Activated naive CD8-positive, alpha-beta T cell treated with anti-CD3 and anti-CD28 coated beads, Interleukin-2, amount 50 U/mL, for 24 hours (primary cell): ENCODE data around the gene GRAMD2A.

Experiments used
- ATAC-seq: fragments of 150-1000 bp; cut with Tn5 transposase; one replicate; pipeline ENCODE4 v1.10.0; 2021
- DNase-seq: peaks from one replicate; pipeline ENCODE4 v3.0.0; 2021
- H3K27ac Mint-ChIP-seq: one replicate; pipeline ENCODE4 v1.8.0; 2021; ENCODE audit warnings: mild to moderate bottlenecking, mixed read lengths
- H3K27me3 Mint-ChIP-seq: one replicate; pipeline ENCODE4 v1.8.0; 2021; ENCODE audit warnings: mixed read lengths
- H3K36me3 Mint-ChIP-seq: one replicate; pipeline ENCODE4 v1.8.0; 2021; ENCODE audit warnings: low read depth, mixed read lengths
- H3K4me1 Mint-ChIP-seq: one replicate; pipeline ENCODE4 v1.8.0; 2021; ENCODE audit warnings: mixed read lengths
- H3K4me3 Mint-ChIP-seq: one replicate; pipeline ENCODE4 v1.8.0; 2021; ENCODE audit warnings: mild to moderate bottlenecking, moderate library complexity, mixed read lengths
- H3K9me3 Mint-ChIP-seq: one replicate; pipeline ENCODE4 v1.8.0; 2021; ENCODE audit warnings: mixed read lengths

GRAMD2A gene

GRCh38 chr15:72131922-72132321 lies 65.7 kb downstream of the GRAMD2A start:
- no peaks in the 10 kb centered on the region for H3K4me1 Mint-ChIP-seq

DNA sequence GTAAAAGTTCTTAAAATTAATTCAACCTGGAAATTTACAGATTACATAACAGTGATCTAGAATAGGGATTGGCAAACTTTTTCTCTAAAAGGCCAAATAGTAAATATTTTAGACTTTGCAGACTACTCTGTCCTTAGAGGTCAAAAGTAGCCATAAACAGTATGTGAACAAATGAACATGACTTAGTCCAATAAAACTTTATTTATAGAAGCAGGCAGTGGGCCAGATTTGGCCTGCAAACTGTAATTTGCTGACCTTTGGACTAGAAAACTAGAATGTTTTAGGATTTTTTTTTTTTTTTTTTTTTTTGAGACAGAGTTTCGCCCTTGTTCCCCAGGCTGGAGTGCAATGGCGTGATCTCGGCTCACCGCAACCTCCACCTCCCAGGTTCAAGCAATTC lies 67.3 kb downstream of the GRAMD2A start:
- DNase-seq = no peak
- no peak overlapping the region for H3K4me3 Mint-ChIP-seq
- H3K27me3 Mint-ChIP-seq = no peaks in the 10 kb centered on the region
- no peak overlapping the region for H3K27ac Mint-ChIP-seq
- no peak for ATAC-seq
- H3K9me3 Mint-ChIP-seq = no peaks in the 10 kb centered on the region
- H3K36me3 Mint-ChIP-seq = no peaks in the 10 kb centered on the region
- no peaks in the 10 kb centered on the region for H3K4me1 Mint-ChIP-seq

More at GRCh38 chr15:72131922-72132321, 65.7 kb downstream of the GRAMD2A start:
- no peaks in the 10 kb centered on the region for H3K27me3 Mint-ChIP-seq
- H3K9me3 Mint-ChIP-seq = no peaks in the 10 kb centered on the region
- ATAC-seq = no peak
- no peaks in the 10 kb centered on the region for H3K36me3 Mint-ChIP-seq
- no peak overlapping the region for H3K27ac Mint-ChIP-seq
- DNase-seq = no peak
- no peak overlapping the region for H3K4me3 Mint-ChIP-seq

DNA sequence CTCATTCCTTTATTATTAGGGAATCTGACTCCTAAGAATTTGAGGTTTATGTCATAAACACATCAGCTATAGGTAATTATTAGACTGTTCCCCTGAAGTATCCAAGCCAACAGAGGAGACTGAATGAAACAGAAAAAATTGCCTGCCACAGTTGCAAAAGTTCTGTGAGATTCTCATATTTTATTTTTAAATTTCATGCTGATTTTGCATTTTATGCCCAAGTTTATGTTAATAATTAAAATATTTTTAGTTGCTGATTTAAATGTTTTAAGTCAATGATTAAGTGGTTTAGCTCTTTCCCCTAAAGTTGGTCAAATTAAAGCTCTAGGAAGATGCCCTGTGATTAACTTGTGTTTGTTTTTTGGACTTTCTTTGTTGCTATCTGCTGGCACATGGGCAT lies 69.2 kb downstream of the GRAMD2A start:
- ATAC-seq = no peak
- Mint-ChIP-seq H3K27me3 (no peaks in the 10 kb centered on the region), H3K27ac (no peak overlapping the region), H3K4me3 (no peak overlapping the region), H3K36me3 (no peaks in the 10 kb centered on the region), H3K4me1 (no peaks in the 10 kb centered on the region), H3K9me3 (no peaks in the 10 kb centered on the region)
- no peak for DNase-seq

- H3K9me3 Mint-ChIP-seq = no peaks in the 10 kb centered on the region
- no peaks in the 10 kb centered on the region for H3K36me3 Mint-ChIP-seq
- H3K4me3 Mint-ChIP-seq = no peak overlapping the region
- H3K4me1 Mint-ChIP-seq = no peaks in the 10 kb centered on the region
- no peak for DNase-seq
- H3K27ac Mint-ChIP-seq = no peak overlapping the region
- H3K27me3 Mint-ChIP-seq = no peaks in the 10 kb centered on the region
- no peak for ATAC-seq
Measured at GRCh38 chr15:72127724-72128322, 69.8 kb downstream of the GRAMD2A start.

- ATAC-seq (no peak), DNase-seq (no peak)
- Mint-ChIP-seq H3K36me3 (no peaks in the 10 kb centered on the region), H3K9me3 (no peaks in the 10 kb centered on the region), H3K27ac (no peak overlapping the region), H3K4me1 (peaks cover 3% of the 10 kb centered on the region), H3K4me3 (no peak overlapping the region), H3K27me3 (no peaks in the 10 kb centered on the region)
Measured at GRCh38 chr15:72124218-72124617, 73.4 kb downstream of the GRAMD2A start.

DNA sequence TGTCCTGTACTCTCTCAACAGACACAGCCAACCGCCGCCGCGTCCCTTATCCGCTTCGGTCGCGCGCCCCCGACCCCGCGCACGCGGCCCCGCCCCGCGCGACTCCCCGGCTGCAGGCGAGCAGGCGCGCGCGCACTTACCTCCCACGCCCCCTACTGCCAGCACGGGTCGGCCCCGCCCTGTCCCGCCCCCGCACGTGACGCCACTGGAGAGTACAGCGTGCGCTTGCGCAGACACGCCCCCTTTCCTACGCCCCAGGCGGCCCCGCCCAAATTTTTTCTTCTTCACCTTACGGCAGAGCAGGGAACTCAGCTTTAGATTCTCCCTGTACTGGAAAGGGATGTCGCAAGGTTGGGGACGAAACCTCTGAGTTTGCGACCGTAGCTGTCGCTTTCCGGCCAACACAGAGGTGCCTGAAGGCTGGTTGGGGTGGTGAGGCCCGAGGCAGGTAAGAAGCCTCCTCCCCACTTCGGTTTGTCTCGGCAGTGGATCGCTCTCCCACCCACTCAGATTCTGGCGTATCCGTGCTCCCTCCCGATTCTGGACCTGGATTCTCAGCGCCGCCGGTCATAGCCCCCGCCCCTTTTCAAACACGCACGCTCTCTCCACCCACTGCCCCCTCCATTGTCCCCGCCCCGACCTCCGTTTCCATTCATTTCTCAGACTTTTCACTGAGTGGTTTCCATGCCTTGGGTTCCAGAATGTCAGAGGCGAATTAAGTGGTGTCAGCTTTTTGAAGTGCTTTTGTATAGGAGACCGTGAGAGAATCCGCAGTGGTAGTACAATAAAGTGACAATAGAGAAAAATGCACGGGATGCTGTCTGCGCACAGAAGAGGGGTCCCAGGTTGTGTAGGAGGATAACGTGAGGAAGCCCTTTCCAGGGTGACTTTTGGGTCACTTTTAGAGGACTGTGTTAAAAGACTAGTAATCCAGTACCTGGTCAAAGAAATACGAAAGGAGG lies 79.3 kb downstream of the GRAMD2A start, which contains the start of the genes MYO9A and SENP8:
Gene MYO9A, minus strand, starts transcription at position 134 of the 962 bp plus-strand sequence. CDS start 71,587 bp downstream, outside the sequence.
Gene SENP8, plus strand, starts transcription at position 387 of the 962 bp plus-strand sequence. CDS start 21,221 bp downstream, outside the sequence.
- Mint-ChIP-seq H3K9me3 (no peaks in the 10 kb centered on the region), H3K36me3 (no peaks in the 10 kb centered on the region), H3K27ac (peak within 1 kb of the TSS; percentile 97), H3K4me3 (peak within 1 kb of the TSS; percentile 90), H3K27me3 (no peaks in the 10 kb centered on the region), H3K4me1 (peaks cover 28% of the 10 kb centered on the region)
- ATAC-seq (peak; percentile 78), DNase-seq (peak; percentile 99)

DNA sequence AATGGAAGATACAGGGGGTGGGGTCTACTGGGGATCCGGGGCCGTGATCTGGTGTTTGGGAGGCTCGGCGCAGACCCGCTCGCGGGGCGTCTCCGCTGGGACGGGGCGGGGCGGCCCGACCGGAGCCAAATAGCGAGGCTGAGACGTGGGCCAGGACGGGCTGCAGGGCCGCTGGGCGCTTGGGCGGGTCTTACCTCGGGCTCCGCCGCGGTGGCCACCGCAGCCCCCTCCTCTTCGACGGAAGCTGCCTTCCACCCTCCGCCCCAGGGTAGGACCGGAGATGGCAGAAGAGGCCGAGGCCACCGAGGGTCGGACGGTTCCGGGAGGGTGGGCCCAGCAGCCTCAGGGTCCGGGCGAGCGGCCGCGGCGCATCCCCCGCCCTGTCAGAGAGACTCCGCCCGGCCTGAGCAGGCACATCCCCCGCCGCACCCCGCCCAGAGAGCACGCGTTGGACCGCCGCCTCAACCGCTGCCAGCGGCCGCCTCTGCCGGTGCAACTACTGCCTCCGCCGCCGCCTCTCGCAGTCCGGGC lies 80.0 kb downstream of the GRAMD2A start:
- no peaks in the 10 kb centered on the region for H3K9me3 Mint-ChIP-seq
- peak overlapping the region; percentile 97 for H3K27ac Mint-ChIP-seq
- peak; percentile 73 for DNase-seq
- ATAC-seq = peak; percentile 78
- peak overlapping the region; percentile 90 for H3K4me3 Mint-ChIP-seq
- H3K4me1 Mint-ChIP-seq = peaks cover 28% of the 10 kb centered on the region
- H3K36me3 Mint-ChIP-seq = no peaks in the 10 kb centered on the region
- H3K27me3 Mint-ChIP-seq = no peaks in the 10 kb centered on the region

GRCh38 chr15:72116731-72117485 lies 80.7 kb downstream of the GRAMD2A start:
- Mint-ChIP-seq H3K4me1 (peaks cover 28% of the 10 kb centered on the region), H3K36me3 (no peaks in the 10 kb centered on the region), H3K27ac (peak overlapping the region; percentile 34), H3K27me3 (no peaks in the 10 kb centered on the region), H3K4me3 (peak overlapping the region; percentile 90), H3K9me3 (no peaks in the 10 kb centered on the region)
- DNase-seq (no peak), ATAC-seq (peak; percentile 1)

DNA sequence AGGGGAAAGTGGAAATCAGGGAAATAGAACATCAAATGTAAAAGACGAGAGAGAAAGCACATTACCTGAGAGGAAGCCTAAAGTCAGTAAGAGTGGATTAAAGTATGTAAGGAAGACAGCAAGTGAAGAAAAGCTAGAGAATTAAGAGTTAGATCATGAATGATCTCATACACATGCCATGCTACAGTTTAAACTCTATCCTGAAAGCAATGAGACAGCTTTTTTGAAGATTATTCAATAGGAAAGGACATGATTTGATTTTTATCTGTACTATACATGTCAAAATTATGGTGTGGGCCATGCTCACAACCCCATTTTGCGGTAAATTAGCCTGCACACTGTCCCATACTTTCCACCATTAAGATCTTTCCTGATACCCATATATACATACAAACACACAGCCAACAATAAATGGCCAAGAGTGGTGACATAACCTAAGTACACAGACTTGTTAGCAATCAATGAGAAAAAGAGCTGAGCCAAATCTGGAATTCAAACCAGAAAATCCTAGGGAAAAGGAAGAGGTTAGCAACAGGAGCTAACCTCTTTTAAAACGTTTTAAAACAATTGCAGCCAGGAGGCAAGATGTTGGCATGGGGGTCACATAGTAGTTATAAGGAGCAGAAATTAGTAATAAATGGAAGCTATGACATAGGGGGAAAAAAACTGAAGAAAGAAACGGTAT lies 84.1 kb downstream of the GRAMD2A start:
- Mint-ChIP-seq H3K36me3 (no peaks in the 10 kb centered on the region), H3K27ac (no peak overlapping the region), H3K4me1 (peaks cover 18% of the 10 kb centered on the region), H3K27me3 (no peaks in the 10 kb centered on the region), H3K9me3 (no peaks in the 10 kb centered on the region), H3K4me3 (no peak overlapping the region)
- ATAC-seq = no peak
- no peak for DNase-seq

DNA sequence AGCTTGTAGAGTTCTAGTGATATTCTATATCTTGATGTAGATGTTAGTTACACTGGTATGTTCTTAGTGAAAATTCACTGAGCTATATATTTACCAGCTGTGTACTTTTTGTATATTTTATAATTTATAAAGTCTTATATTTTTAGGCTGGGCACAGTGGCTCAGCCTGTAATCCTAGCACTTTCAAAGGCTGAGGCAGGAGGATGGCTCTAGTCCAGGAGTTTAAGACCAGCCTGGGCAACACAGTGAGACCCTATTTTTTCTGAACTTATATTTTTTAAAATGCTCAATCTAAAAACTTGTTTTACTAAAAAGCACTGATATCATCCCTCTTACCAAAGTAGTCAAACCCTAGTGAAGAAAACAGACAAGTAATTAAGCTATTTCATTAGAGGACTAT lies 84.8 kb downstream of the GRAMD2A start:
- H3K4me1 Mint-ChIP-seq = peaks cover 18% of the 10 kb centered on the region
- no peak overlapping the region for H3K27ac Mint-ChIP-seq
- no peak overlapping the region for H3K4me3 Mint-ChIP-seq
- no peaks in the 10 kb centered on the region for H3K27me3 Mint-ChIP-seq
- no peaks in the 10 kb centered on the region for H3K9me3 Mint-ChIP-seq
- H3K36me3 Mint-ChIP-seq = no peaks in the 10 kb centered on the region
- no peak for ATAC-seq
- DNase-seq = no peak

DNA sequence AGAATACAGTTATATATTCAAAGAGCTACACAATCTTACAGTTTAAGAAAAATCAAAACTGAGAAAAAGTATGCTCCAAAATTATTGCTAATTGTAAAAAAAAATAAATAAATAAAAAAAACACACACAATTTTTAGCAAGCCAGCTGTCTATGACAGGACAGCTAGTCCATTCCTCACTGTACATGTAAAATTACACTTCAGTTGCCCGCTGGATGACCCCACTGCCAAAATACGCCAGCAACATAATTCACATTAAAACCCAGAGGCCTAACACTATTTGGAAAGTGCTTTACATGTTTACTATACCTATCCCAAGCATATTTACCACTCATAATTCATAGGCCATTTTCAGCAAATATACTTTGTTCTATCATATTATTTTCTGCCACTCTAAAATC lies 85.5 kb downstream of the GRAMD2A start:
- no peaks in the 10 kb centered on the region for H3K9me3 Mint-ChIP-seq
- peaks cover 18% of the 10 kb centered on the region for H3K4me1 Mint-ChIP-seq
- no peaks in the 10 kb centered on the region for H3K27me3 Mint-ChIP-seq
- H3K36me3 Mint-ChIP-seq = no peaks in the 10 kb centered on the region
- ATAC-seq (no peak), DNase-seq (no peak)
- no peak overlapping the region for H3K27ac Mint-ChIP-seq
- no peak overlapping the region for H3K4me3 Mint-ChIP-seq

- no peaks in the 10 kb centered on the region for H3K27me3 Mint-ChIP-seq
- H3K4me3 Mint-ChIP-seq = no peak overlapping the region
- H3K9me3 Mint-ChIP-seq = no peaks in the 10 kb centered on the region
- no peak overlapping the region for H3K27ac Mint-ChIP-seq
- DNase-seq = no peak
- H3K36me3 Mint-ChIP-seq = no peaks in the 10 kb centered on the region
- peaks cover 3% of the 10 kb centered on the region for H3K4me1 Mint-ChIP-seq
- ATAC-seq = no peak
Measured at GRCh38 chr15:72110355-72110754, 87.2 kb downstream of the GRAMD2A start.
